IMR-90 (cell line): Measurements from ENCODE around the gene ST3GAL3. TPM values are rescaled to one million over a fixed set of nuclear protein-coding genes. Genes with fewer than 3 reads are reported as not detected.

ENCODE experiments used
- ATAC-seq: fragments of 200-7000 bp; cut with Tn5 transposase; 2 replicates; pipeline ENCODE4 v1.9.1; 2020; ENCODE audit warnings: low read depth, mild to moderate bottlenecking, moderate library complexity
- BruUV-seq: library from RNA; stranded (reverse); fragments of 400-500 nt; replicated peaks from 2 replicates; lab custom pipeline; 2021; lab: Mats Ljungman, UMichigan
- CTCF ChIA-PET: fragments of 300-600 bp; formaldehyde crosslinking; extraction: SDS; loops from one replicate; lab custom pipeline; 2021; ENCODE audit warnings: antibody characterized with exemption; lab: Yijun Ruan, JAX
- POLR2A ChIA-PET: fragments of 300-600 bp; sonication (Branson Sonifier 250); formaldehyde crosslinking; loops from one replicate; lab custom pipeline; 2022; ENCODE audit warnings: antibody characterized with exemption; ENCODE audit not compliant: unreplicated experiment; lab: Charles Lee
- DNase-seq: peaks from one replicate; pipeline ENCODE4 v3.0.0; 2013
- H2AFZ ChIP-seq: replicated peaks from 2 replicates; pipeline ENCODE3; 2013; ENCODE audit warnings: low read length, mild to moderate bottlenecking; ENCODE audit not compliant: poor library complexity
- H2AK5ac ChIP-seq: 2 replicates; pipeline ENCODE4 v1.6.1; 2013; ENCODE audit warnings: low read depth, low read length, inconsistent platforms
- H2AK9ac ChIP-seq: replicated peaks from 2 replicates; pipeline ENCODE3; 2013; ENCODE audit warnings: mild to moderate bottlenecking, low read depth, low read length, moderate library complexity; ENCODE audit not compliant: poor library complexity
- H2BK120ac ChIP-seq: 2 replicates; pipeline ENCODE4 v1.6.1; 2013; ENCODE audit warnings: low read depth, low read length, inconsistent platforms
- H2BK15ac ChIP-seq: 3 replicates; pipeline ENCODE4 v1.6.1; 2013; ENCODE audit warnings: low read depth, low read length, inconsistent platforms
- H2BK20ac ChIP-seq: 2 replicates; pipeline ENCODE4 v1.6.1; 2013; ENCODE audit warnings: low read depth, mild to moderate bottlenecking, inconsistent platforms, low read length, moderate library complexity
- H2BK5ac ChIP-seq: 2 replicates; pipeline ENCODE4 v1.6.1; 2013; ENCODE audit warnings: mild to moderate bottlenecking, low read depth, low read length, inconsistent platforms; ENCODE audit not compliant: poor library complexity, severe bottlenecking
- H3K14ac ChIP-seq: replicated peaks from 2 replicates; pipeline ENCODE4 v1.6.1; 2013; ENCODE audit warnings: low read depth, low read length, inconsistent platforms
- H3K18ac ChIP-seq: 2 replicates; pipeline ENCODE4 v1.6.1; 2013; ENCODE audit warnings: low read depth, low read length, control low read depth
- H3K23ac ChIP-seq: 2 replicates; pipeline ENCODE4 v1.6.1; 2013; ENCODE audit warnings: low read depth, low read length, inconsistent platforms
- H3K27ac ChIP-seq: 2 replicates; pipeline ENCODE4 v1.5.1; 2013; ENCODE audit warnings: mild to moderate bottlenecking, control low read depth, low read length; ENCODE audit not compliant: insufficient read depth
- H3K27me3 ChIP-seq: 2 replicates; pipeline ENCODE4 v1.6.1; 2013; ENCODE audit warnings: low read length; ENCODE audit not compliant: control insufficient read depth, insufficient read depth
- H3K36me3 ChIP-seq: 2 replicates; pipeline ENCODE4 v1.6.1; 2013; ENCODE audit warnings: low read length, mixed read lengths; ENCODE audit not compliant: control insufficient read depth, insufficient read depth
- H3K4ac ChIP-seq: 2 replicates; pipeline ENCODE4 v1.6.1; 2013; ENCODE audit warnings: low read depth, low read length, inconsistent platforms
- H3K4me1 ChIP-seq: 2 replicates; pipeline ENCODE4 v1.6.1; 2013; ENCODE audit warnings: low read length, mixed read lengths; ENCODE audit not compliant: control insufficient read depth, insufficient read depth
- H3K4me2 ChIP-seq: 2 replicates; pipeline ENCODE4 v1.6.1; 2013; ENCODE audit warnings: low read depth, mild to moderate bottlenecking, control low read depth, low read length, moderate library complexity
- H3K4me3 ChIP-seq: 2 replicates; pipeline ENCODE4 v1.5.1; 2013; ENCODE audit warnings: low read depth, mild to moderate bottlenecking, control low read depth, low read length, moderate library complexity; ENCODE audit not compliant: insufficient read depth
- H3K56ac ChIP-seq: 2 replicates; pipeline ENCODE4 v1.6.1; 2013; ENCODE audit warnings: low read length, inconsistent platforms; ENCODE audit not compliant: insufficient read depth; ENCODE audit errors: extremely low read depth
- H3K79me1 ChIP-seq, 2 experiments: 2 replicates each; pipeline ENCODE4 v1.6.1; 2013; ENCODE audit warnings: low read length in 2 of 2, inconsistent platforms in 1 of 2, low read depth in 1 of 2
- H3K9ac ChIP-seq: 2 replicates; pipeline ENCODE4 v1.6.1; 2013; ENCODE audit warnings: low read depth, low read length, control low read depth
- H3K9me1 ChIP-seq: 2 replicates; pipeline ENCODE4 v1.6.1; 2013; ENCODE audit warnings: low read length, inconsistent platforms; ENCODE audit not compliant: insufficient read depth
- H3K9me3 ChIP-seq: 2 replicates; pipeline ENCODE4 v1.6.1; 2013; ENCODE audit warnings: low read length; ENCODE audit not compliant: control insufficient read depth, insufficient read depth
- H4K20me1 ChIP-seq: 2 replicates; pipeline ENCODE4 v1.6.1; 2013; ENCODE audit warnings: low read length, inconsistent platforms; ENCODE audit not compliant: insufficient read depth
- H4K5ac ChIP-seq: 2 replicates; pipeline ENCODE4 v1.6.1; 2013; ENCODE audit warnings: mild to moderate bottlenecking, low read depth, low read length, control low read depth
- H4K8ac ChIP-seq, 2 experiments: 2 replicates each; pipeline ENCODE4 v1.6.1; 2013; ENCODE audit warnings: low read depth in 2 of 2, low read length in 2 of 2, control low read depth in 1 of 2, inconsistent platforms in 1 of 2
- H4K91ac ChIP-seq: 2 replicates; pipeline ENCODE4 v1.6.1; 2013; ENCODE audit warnings: low read depth, low read length, inconsistent platforms; ENCODE audit not compliant: insufficient read depth
- BHLHE40 ChIP-seq: fragments of 150-350 bp; IDR thresholded peaks from 2 replicates; pipeline ENCODE4 v1.6.1; 2016; ENCODE audit warnings: mild to moderate bottlenecking, low read depth, low read length
- CEBPB ChIP-seq: IDR thresholded peaks from 2 replicates; pipeline ENCODE4 v1.6.1; 2012; ENCODE audit warnings: low read depth, low read length, improper control_type of control experiment
- CHD1 ChIP-seq: IDR thresholded peaks from 2 replicates; pipeline ENCODE4 v1.6.1; 2012; ENCODE audit warnings: low read depth, low read length, improper control_type of control experiment
- CTCF ChIP-seq: conservative IDR thresholded peaks from 2 replicates; pipeline ENCODE4 v1.5.1; 2012; ENCODE audit warnings: mild to moderate bottlenecking, low read depth, low read length, improper control_type of control experiment
- ELK1 ChIP-seq: fragments of 150-350 bp; IDR thresholded peaks from 2 replicates; pipeline ENCODE4 v1.6.1; 2016; ENCODE audit warnings: low read depth, mild to moderate bottlenecking, low read length, moderate library complexity, borderline replicate concordance
- FOS ChIP-seq: fragments of 150-350 bp; IDR thresholded peaks from 2 replicates; pipeline ENCODE4 v1.6.1; 2016; ENCODE audit warnings: low read depth, low read length
- MAFK ChIP-seq: IDR thresholded peaks from 2 replicates; pipeline ENCODE4 v1.6.1; 2012; ENCODE audit warnings: low read depth, low read length, improper control_type of control experiment
- MAZ ChIP-seq: IDR thresholded peaks from 2 replicates; pipeline ENCODE4 v1.6.1; 2012; ENCODE audit warnings: low read depth, mild to moderate bottlenecking, low read length, improper control_type of control experiment, moderate library complexity, borderline replicate concordance
- MXI1 ChIP-seq: IDR thresholded peaks from 2 replicates; pipeline ENCODE4 v1.6.1; 2012; ENCODE audit warnings: low read depth, mild to moderate bottlenecking, low read length, moderate library complexity, borderline replicate concordance
- NFE2L2 ChIP-seq: fragments of 150-350 bp; IDR thresholded peaks from 2 replicates; pipeline ENCODE4 v1.6.1; 2016; ENCODE audit warnings: low read depth, mild to moderate bottlenecking, low read length
- POLR2A ChIP-seq: IDR thresholded peaks from 2 replicates; pipeline ENCODE4 v1.6.1; 2012; ENCODE audit warnings: mild to moderate bottlenecking, low read depth, low read length
- RAD21 ChIP-seq: IDR thresholded peaks from 2 replicates; pipeline ENCODE4 v1.6.1; 2012; ENCODE audit warnings: low read length, improper control_type of control experiment
- RCOR1 ChIP-seq: IDR thresholded peaks from 2 replicates; pipeline ENCODE4 v1.6.1; 2012; ENCODE audit warnings: mild to moderate bottlenecking, low read length, improper control_type of control experiment; ENCODE audit not compliant: insufficient replicate concordance
- RFX5 ChIP-seq: IDR thresholded peaks from 2 replicates; pipeline ENCODE4 v1.8.0; 2012; ENCODE audit warnings: low read depth, mild to moderate bottlenecking, low read length, moderate library complexity
- SMC3 ChIP-seq: fragments of 150-350 bp; IDR thresholded peaks from 2 replicates; pipeline ENCODE4 v1.6.1; 2016; ENCODE audit warnings: low read depth, mild to moderate bottlenecking, antibody characterized with exemption, low read length, moderate library complexity
- USF2 ChIP-seq: fragments of 150-350 bp; IDR thresholded peaks from 2 replicates; pipeline ENCODE4 v1.6.1; 2017; ENCODE audit warnings: mild to moderate bottlenecking, antibody characterized with exemption, low read length, low read depth
- dilution Hi-C: fragments of 300-500 bp; cut with HindIII; formaldehyde crosslinking; loops from one replicate; pipeline ENCODE4 v1.14.3; 2018; ENCODE audit warnings: low sequenced_read_pairs; ENCODE audit not compliant: unreplicated experiment
- in situ Hi-C: fragments of 300-500 bp; cut with MboI; formaldehyde crosslinking; loops from 3 replicates; pipeline ENCODE4 v1.14.3; 2019; ENCODE audit warnings: low sequenced_read_pairs, inconsistent platforms, mixed read lengths
- intact Hi-C: fragments of 100-400 bp; cut with micrococcal nuclease; formaldehyde crosslinking; loops from 2 replicates; pipeline ENCODE4 v1.10.0; 2022
- polyA plus RNA-seq, 3 experiments: library from polyadenylated mRNA; depleted of rRNA; stranded (reverse); fragments of >200 nt; gene quantifications; 2 replicates each; pipeline ENCODE4 v1.2.3, GENCODE V29; 2012; ENCODE audit warnings: low replicate concordance in 1 of 3
- total RNA-seq: library from RNA; depleted of rRNA; stranded (reverse); fragments of >200 nt; gene quantifications from 2 replicates; pipeline ENCODE4 v1.2.3, GENCODE V29; 2012

The ST3GAL3 gene
- total and polyA plus RNA-seq, 2 of the 4 experiments (the other 2 are of a cell fraction): 12.0 to 14.8 TPM

- Histone ChIP-seq H3K14ac (no peak overlapping the region), H3K9ac (no peak overlapping the region), H3K18ac (no peak overlapping the region), H2AK5ac (no peak overlapping the region), H4K8ac (no peak overlapping the region), H3K4ac (no peak overlapping the region), H3K4me1 (peaks cover 2% of the 10 kb centered on the region; the same call in 1 of the 2 replicates), H3K36me3 (peaks cover 15% of the 10 kb centered on the region), H2BK20ac (no peak overlapping the region), H3K9me3 (peaks cover 5% of the 10 kb centered on the region; the same call in 1 of the 2 replicates), H4K20me1 (peaks cover 3% of the 10 kb centered on the region; the same call in 1 of the 2 replicates), H2AFZ (no peak overlapping the region), H3K27ac (no peak overlapping the region), H3K23ac (no peak overlapping the region), H2BK5ac (no peak overlapping the region), H2BK15ac (no peak overlapping the region), H4K91ac (no peak overlapping the region), H2AK9ac (no peak overlapping the region), H3K56ac (no peak overlapping the region), H3K79me1 (peaks cover 0 to 19% of the 10 kb centered on the region in 2 experiments; a peak in 2 of 4 replicates), H2BK120ac (no peak overlapping the region), H3K9me1 (peaks cover 3% of the 10 kb centered on the region), H3K4me2 (no peak overlapping the region), H4K5ac (no peak overlapping the region), H3K4me3 (no peak overlapping the region), H3K27me3 (no peaks in the 10 kb centered on the region)
- ChIA-PET POLR2A (no interaction called here), CTCF (no interaction called here)
- dilution Hi-C loops (no loop called here), intact Hi-C loops (no loop called here), in situ Hi-C loops (no loop called here)
- no peak for TF ChIP-seq CTCF
- no peak for TF ChIP-seq ELK1
- no peak for TF ChIP-seq POLR2A
- no peak for TF ChIP-seq MAZ
- no peak for TF ChIP-seq BHLHE40
- no peak for TF ChIP-seq MAFK
- no peak for TF ChIP-seq FOS
- TF ChIP-seq CEBPB: no peak
- no peak for TF ChIP-seq SMC3
- no peak for TF ChIP-seq RAD21
- TF ChIP-seq MXI1: no peak
- TF ChIP-seq NFE2L2: no peak
- no peak for TF ChIP-seq USF2
- no peak for TF ChIP-seq RCOR1
- no peak for TF ChIP-seq CHD1
- no peak for TF ChIP-seq RFX5
- DNase-seq: no peak
- no peak for ATAC-seq
- BruUV-seq: no TSS peak
Measured at GRCh38 chr1:43817304-43817939, 110.1 kb downstream of the ST3GAL3 start.
